Measurements from ENCODE around the gene DIP2A. TPM values are rescaled to one million over a fixed set of nuclear protein-coding genes. Genes with fewer than 3 reads are reported as not detected.

Gene DIP2A
- total and polyA plus RNA-seq, 3 donors from 2014 or later: 42.5 to 104 (median 94.3) TPM

DNA sequence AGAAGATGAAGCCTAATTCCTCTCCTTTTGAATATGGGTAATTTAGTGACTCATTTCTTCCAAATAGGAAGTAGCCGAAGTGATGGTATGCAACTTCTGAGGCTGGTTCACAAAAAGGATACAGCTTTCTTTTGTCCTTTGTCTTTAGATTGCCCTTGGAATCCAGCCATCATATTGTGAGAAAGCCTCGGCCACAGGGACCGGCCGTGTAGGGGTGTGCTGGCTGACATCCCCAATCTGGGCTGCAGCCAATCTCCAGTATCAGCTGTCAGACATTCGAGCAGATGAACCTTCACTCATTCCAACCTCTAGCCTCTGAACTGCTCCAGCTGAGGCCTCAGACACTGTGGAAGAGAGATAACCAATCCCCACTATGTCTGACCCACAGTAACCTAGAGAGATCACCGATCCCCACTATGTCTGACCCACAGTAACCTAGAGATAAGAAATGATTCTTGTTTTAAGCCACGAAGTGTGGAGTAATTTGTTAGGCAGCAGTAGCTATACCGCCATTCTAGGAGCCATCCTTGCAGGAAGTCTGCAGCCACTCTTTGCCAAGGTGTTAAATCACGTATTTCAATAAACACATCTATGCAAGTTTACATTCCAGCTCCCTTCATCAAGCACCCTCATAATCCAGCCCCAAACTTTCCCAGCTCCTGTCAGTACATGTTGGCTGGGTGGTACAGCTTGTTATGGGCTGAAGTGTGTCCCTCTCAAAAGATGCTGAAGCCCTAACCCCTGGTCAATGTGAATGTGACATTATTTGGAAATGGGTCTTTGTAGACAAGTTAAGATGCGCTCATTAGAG lies 2.9 kb upstream of the DIP2A start:
- Histone ChIP-seq H3K9me3 (no peaks in the 10 kb centered on the region), H3K4me3 (no peak overlapping the region), H3K27me3 (no peaks in the 10 kb centered on the region), H3K27ac (peak overlapping the region in 1 of 2 donors; percentile 15), H3K4me1 (peaks cover 46% of the 10 kb centered on the region), H3K36me3 (ENCODE audit: low read depth, missing control alignments) (no peaks in the 10 kb centered on the region)
- intact Hi-C loops (cut with DNase I; ENCODE audit: low total_unique reads): no loop called here
- 53 to 56% methylated on average over 10 of the region's 10 CpGs for WGBS, 2 donors
- DNase-seq: peak; percentile 83
- no peak for TF ChIP-seq POLR2A (IDR thresholded peaks at IDR 0.05)
- TF ChIP-seq, protein P1, sequence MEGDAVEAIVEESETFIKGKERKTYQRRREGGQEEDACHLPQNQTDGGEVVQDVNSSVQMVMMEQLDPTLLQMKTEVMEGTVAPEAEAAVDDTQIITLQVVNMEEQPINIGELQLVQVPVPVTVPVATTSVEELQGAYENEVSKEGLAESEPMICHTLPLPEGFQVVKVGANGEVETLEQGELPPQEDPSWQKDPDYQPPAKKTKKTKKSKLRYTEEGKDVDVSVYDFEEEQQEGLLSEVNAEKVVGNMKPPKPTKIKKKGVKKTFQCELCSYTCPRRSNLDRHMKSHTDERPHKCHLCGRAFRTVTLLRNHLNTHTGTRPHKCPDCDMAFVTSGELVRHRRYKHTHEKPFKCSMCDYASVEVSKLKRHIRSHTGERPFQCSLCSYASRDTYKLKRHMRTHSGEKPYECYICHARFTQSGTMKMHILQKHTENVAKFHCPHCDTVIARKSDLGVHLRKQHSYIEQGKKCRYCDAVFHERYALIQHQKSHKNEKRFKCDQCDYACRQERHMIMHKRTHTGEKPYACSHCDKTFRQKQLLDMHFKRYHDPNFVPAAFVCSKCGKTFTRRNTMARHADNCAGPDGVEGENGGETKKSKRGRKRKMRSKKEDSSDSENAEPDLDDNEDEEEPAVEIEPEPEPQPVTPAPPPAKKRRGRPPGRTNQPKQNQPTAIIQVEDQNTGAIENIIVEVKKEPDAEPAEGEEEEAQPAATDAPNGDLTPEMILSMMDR (IDR thresholded peaks at IDR 0.05): no peak

DNA sequence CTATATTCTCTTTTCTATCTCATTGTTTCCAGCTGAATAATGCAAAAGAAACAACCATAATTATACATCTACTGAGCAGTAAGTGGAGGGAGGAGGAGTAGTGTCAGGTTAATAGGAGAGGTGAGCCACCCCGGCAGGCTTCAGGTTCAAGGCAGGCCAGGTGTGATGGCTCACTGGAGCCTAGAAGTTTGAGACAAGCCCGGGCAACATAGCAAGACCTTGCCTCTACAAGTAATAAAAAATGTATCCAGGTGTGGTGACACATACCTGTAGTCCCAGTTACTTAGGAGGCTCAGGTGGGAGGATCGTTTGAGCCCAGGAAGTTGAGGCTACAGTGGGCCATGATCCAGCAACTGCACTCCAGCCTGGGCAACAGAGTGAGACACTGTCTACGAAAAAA lies 1.9 kb upstream of the DIP2A start:
- H3K4me3 ChIP-seq: no peak overlapping the region
- 71 to 87% methylated on average over 4 of the region's 4 CpGs for WGBS, 2 donors
- H3K36me3 ChIP-seq (ENCODE audit: low read depth, missing control alignments): no peaks in the 10 kb centered on the region
- TF ChIP-seq, protein P1 (IDR thresholded peaks at IDR 0.05): no peak
- no peak for TF ChIP-seq POLR2A (IDR thresholded peaks at IDR 0.05)
- H3K4me1 ChIP-seq: peaks cover 46% of the 10 kb centered on the region
- intact Hi-C loops (cut with DNase I; ENCODE audit: low total_unique reads): no loop called here
- peak overlapping the region in 1 of 2 donors; percentile 15 for H3K27ac ChIP-seq
- no peaks in the 10 kb centered on the region for H3K9me3 ChIP-seq
- H3K27me3 ChIP-seq: no peaks in the 10 kb centered on the region
- no peak for DNase-seq

DNA sequence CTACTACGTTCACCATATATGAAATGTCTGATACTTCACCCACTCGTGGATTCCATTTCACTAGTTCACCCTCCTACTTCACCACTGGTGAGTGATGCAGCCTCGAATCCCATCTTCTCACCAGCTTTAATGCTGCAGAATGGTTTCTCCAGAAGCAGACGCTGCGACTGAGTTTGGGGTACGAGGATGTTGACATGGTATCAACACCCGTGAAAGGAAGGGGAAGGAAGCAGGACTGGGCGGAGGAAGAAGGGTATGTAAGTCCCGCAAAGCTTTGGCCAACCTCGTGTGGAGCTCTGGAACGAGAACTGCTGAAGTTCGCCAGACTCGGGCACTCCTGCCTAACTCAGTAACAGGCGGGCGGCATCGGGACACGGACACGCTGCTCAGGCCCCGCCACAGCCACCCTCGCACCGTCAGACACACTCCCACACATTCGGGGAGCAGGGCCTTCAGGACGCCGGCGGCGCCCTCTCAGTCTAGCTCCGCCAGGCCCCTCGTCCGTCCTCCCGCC lies 833 bp upstream of the DIP2A start:
- intact Hi-C loops (cut with DNase I; ENCODE audit: low total_unique reads): no loop called here
- no peaks in the 10 kb centered on the region for H3K36me3 ChIP-seq (ENCODE audit: low read depth, missing control alignments)
- peak overlapping the region; percentile 67 to 94 for H3K4me3 ChIP-seq
- H3K27ac ChIP-seq: peak overlapping the region; percentile 51 to 94
- peaks cover 40% of the 10 kb centered on the region for H3K4me1 ChIP-seq
- 0 to 1% methylated on average over 21 to 30 of the region's 30 CpGs for WGBS, 2 donors
- TF ChIP-seq, protein P1 (IDR thresholded peaks at IDR 0.05): no peak
- TF ChIP-seq POLR2A (IDR thresholded peaks at IDR 0.05): no peak
- no peaks in the 10 kb centered on the region for H3K9me3 ChIP-seq
- peak; percentile 64 for DNase-seq
- H3K27me3 ChIP-seq: no peaks in the 10 kb centered on the region

DNA sequence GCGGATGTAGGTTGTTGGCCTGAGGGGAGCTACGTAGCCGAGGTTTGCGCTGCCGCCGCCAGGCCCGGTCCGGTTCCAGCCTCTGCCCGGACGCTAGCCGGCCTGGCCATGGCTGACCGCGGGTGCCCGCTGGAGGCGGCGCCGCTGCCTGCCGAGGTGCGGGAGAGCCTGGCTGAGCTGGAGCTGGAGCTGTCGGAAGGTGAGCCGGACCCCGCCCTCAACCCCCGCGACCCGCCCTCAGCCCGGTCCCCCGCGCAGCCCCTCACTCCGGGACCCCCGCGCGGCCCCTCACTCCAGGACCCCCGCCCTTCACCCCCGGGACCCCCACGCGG lies 299 bp downstream of the DIP2A start:
- TF ChIP-seq POLR2A (IDR thresholded peaks at IDR 0.05): no peak
- TF ChIP-seq, protein P1 (IDR thresholded peaks at IDR 0.05): no peak
- H3K27me3 ChIP-seq: no peaks in the 10 kb centered on the region
- no peaks in the 10 kb centered on the region for H3K36me3 ChIP-seq (ENCODE audit: low read depth, missing control alignments)
- H3K9me3 ChIP-seq: no peaks in the 10 kb centered on the region
- intact Hi-C loops (cut with DNase I; ENCODE audit: low total_unique reads): no loop called here
- DNase-seq: no peak
- peak overlapping the region; percentile 85 to 94 for H3K4me3 ChIP-seq
- peak overlapping the region; percentile 76 to 94 for H3K27ac ChIP-seq
- WGBS, 2 donors: 2% methylated on average over 18 of the region's 36 CpGs; no CpG with 5 or more reads in 1 of the 2 donors
- peaks cover 39% of the 10 kb centered on the region for H3K4me1 ChIP-seq
